H1 (cell line): ENCODE data around the gene EPB41L1. TPM values are rescaled to one million over a fixed set of nuclear protein-coding genes. Genes with fewer than 3 reads are reported as not detected.

Experiments used
- CTCF ChIA-PET: fragments of 300-600 bp; sonication (Branson Sonifier 250); formaldehyde crosslinking; loops from one replicate; lab custom pipeline; 2021; ENCODE audit not compliant: partially characterized antibody; lab: Charles Lee
- POLR2A ChIA-PET: fragments of 300-600 bp; sonication (Branson Sonifier 250); formaldehyde crosslinking; loops from one replicate; lab custom pipeline; 2021; ENCODE audit warnings: inconsistent platforms; ENCODE audit not compliant: partially characterized antibody; lab: Charles Lee
- DNase-seq, 2 experiments: peaks; one replicate each; pipeline versions ENCODE4 v3.0.0 to v3.0.0-alpha.2; 2010 to 2022; ENCODE audit warnings: low spot score in 2 of 2, low read depth in 1 of 2, mixed read lengths in 1 of 2
- FAIRE-seq: peaks from 2 replicates; lab custom pipeline; 2011; peaks lifted over from hg19 to GRCh38; lab: Jason Lieb, UNC
- H2AFZ ChIP-seq: 2 replicates; pipeline ENCODE4 v1.8.1; 2012; ENCODE audit warnings: low read length, inconsistent platforms
- H2AK5ac ChIP-seq: 2 replicates; pipeline ENCODE4 v1.6.1; 2013; ENCODE audit warnings: low read depth, low read length
- H2BK120ac ChIP-seq: replicated peaks from 2 replicates; pipeline ENCODE3; 2013; ENCODE audit warnings: low read depth, low read length, inconsistent platforms
- H2BK12ac ChIP-seq: 2 replicates; pipeline ENCODE4 v1.6.1; 2013; ENCODE audit warnings: low read depth, low read length
- H2BK15ac ChIP-seq: 2 replicates; pipeline ENCODE4 v1.6.1; 2013; ENCODE audit warnings: low read length
- H2BK20ac ChIP-seq: 2 replicates; pipeline ENCODE4 v1.6.1; 2013; ENCODE audit warnings: low read length
- H2BK5ac ChIP-seq: 2 replicates; pipeline ENCODE4 v1.6.1; 2013; ENCODE audit warnings: low read depth, low read length
- H3K14ac ChIP-seq: 2 replicates; pipeline ENCODE4 v1.6.1; 2013; ENCODE audit warnings: inconsistent platforms; ENCODE audit not compliant: insufficient read length
- H3K18ac ChIP-seq: 2 replicates; pipeline ENCODE4 v1.6.1; 2013; ENCODE audit warnings: low read length; ENCODE audit errors: extremely low read depth
- H3K23ac ChIP-seq: 2 replicates; pipeline ENCODE4 v1.6.1; 2013; ENCODE audit warnings: inconsistent platforms; ENCODE audit not compliant: insufficient read length
- H3K23me2 ChIP-seq: 2 replicates; pipeline ENCODE4 v1.6.1; 2013; ENCODE audit warnings: low read depth, low read length
- H3K27ac ChIP-seq: 2 replicates; pipeline ENCODE4 v1.6.1; 2011; ENCODE audit warnings: low read depth, low read length, inconsistent platforms
- H3K27me3 ChIP-seq, 4 experiments: replicated peaks in 1 of 4; 1 replicate in 1 of 4; 2 replicates in 3 of 4; pipeline versions ENCODE4 v1.6.1 to v1.8.1; 2011 to 2013; ENCODE audit warnings: low read length in 3 of 4, mild to moderate bottlenecking in 3 of 4, inconsistent platforms in 2 of 4, mixed read lengths in 2 of 4, moderate library complexity in 1 of 4; ENCODE audit not compliant: control insufficient read depth in 3 of 4, insufficient read depth in 3 of 4; ENCODE audit errors: extremely low read depth in 1 of 4
- H3K36me3 ChIP-seq, 4 experiments: 2 replicates each; pipeline versions ENCODE4 v1.6.1 to v1.8.1; 2011 to 2013; ENCODE audit warnings: mild to moderate bottlenecking in 4 of 4, low read length in 3 of 4, moderate library complexity in 2 of 4, control low read depth in 1 of 4, inconsistent platforms in 1 of 4; ENCODE audit not compliant: insufficient read depth in 4 of 4, control insufficient read depth in 2 of 4
- H3K4ac ChIP-seq: replicated peaks from 2 replicates; pipeline ENCODE3; 2013; ENCODE audit warnings: low read length, low read depth, mixed read lengths, inconsistent platforms; ENCODE audit not compliant: insufficient read length
- H3K4me1 ChIP-seq, 4 experiments: replicated peaks in 1 of 4; 1 replicate in 1 of 4; 2 replicates in 3 of 4; pipeline versions ENCODE4 v1.6.1 to v1.8.1; 2011 to 2013; ENCODE audit warnings: low read length in 3 of 4, inconsistent platforms in 2 of 4, mixed read lengths in 1 of 4; ENCODE audit not compliant: insufficient read depth in 4 of 4, control insufficient read depth in 3 of 4
- H3K4me2 ChIP-seq, 2 experiments: 2 replicates each; pipeline versions ENCODE4 v1.6.1 to v1.8.1; 2011 to 2013; ENCODE audit warnings: low read depth in 2 of 2, low read length in 2 of 2, control low read depth in 1 of 2, inconsistent platforms in 1 of 2, mild to moderate bottlenecking in 1 of 2; ENCODE audit not compliant: insufficient read depth in 1 of 2
- H3K4me3 ChIP-seq, 4 experiments: fragments of 200-600, 300-600 bp in 1 of 4; sonication (generic), shearing (Covaris generic), sonication (Bioruptor Twin) in 1 of 4; 2 replicates each; pipeline versions ENCODE4 v1.5.1 to v1.8.1; 2011 to 2016; ENCODE audit warnings: low read length in 4 of 4, low read depth in 3 of 4, control low read depth in 2 of 4, inconsistent platforms in 2 of 4, mild to moderate bottlenecking in 2 of 4, mixed read lengths in 1 of 4, moderate library complexity in 1 of 4; ENCODE audit not compliant: insufficient read depth in 2 of 4; ENCODE audit errors: extremely low read depth in 1 of 4
- H3K56ac ChIP-seq: replicated peaks from 2 replicates; pipeline ENCODE3; 2013; ENCODE audit warnings: low read depth, mild to moderate bottlenecking, mixed read lengths, low read length, inconsistent platforms; ENCODE audit not compliant: insufficient read length
- H3K79me1 ChIP-seq: 2 replicates; pipeline ENCODE4 v1.6.1; 2013; ENCODE audit warnings: low read depth, low read length, control low read depth
- H3K79me2 ChIP-seq, 2 experiments: 2 replicates each; pipeline versions ENCODE4 v1.6.1 to v1.8.1; 2012 to 2013; ENCODE audit warnings: low read length in 2 of 2, mild to moderate bottlenecking in 2 of 2, inconsistent platforms in 1 of 2; ENCODE audit not compliant: insufficient read depth in 2 of 2, control insufficient read depth in 1 of 2
- H3K9ac ChIP-seq, 4 experiments: replicated peaks in 1 of 4; 1 replicate in 1 of 4; 2 replicates in 3 of 4; pipeline versions ENCODE4 v1.6.1 to v1.8.1; 2011 to 2013; ENCODE audit warnings: low read depth in 3 of 4, low read length in 3 of 4, control low read depth in 2 of 4, mild to moderate bottlenecking in 2 of 4, moderate library complexity in 2 of 4, inconsistent platforms in 1 of 4; ENCODE audit errors: extremely low read depth in 1 of 4
- H3K9me3 ChIP-seq, 2 experiments: 2 replicates each; pipeline versions ENCODE4 v1.6.1 to v1.8.1; 2012 to 2013; ENCODE audit warnings: mild to moderate bottlenecking in 2 of 2, moderate library complexity in 2 of 2, control low read depth in 1 of 2, inconsistent platforms in 1 of 2, low read depth in 1 of 2, low read length in 1 of 2, mixed read lengths in 1 of 2; ENCODE audit not compliant: insufficient read depth in 2 of 2
- H4K20me1 ChIP-seq, 2 experiments: replicated peaks in 1 of 2; 2 replicates each; pipeline versions ENCODE3 to v1.8.1; 2011 to 2013; ENCODE audit warnings: inconsistent platforms in 2 of 2, low read length in 2 of 2, mild to moderate bottlenecking in 1 of 2; ENCODE audit not compliant: insufficient read depth in 2 of 2, control insufficient read depth in 1 of 2
- H4K5ac ChIP-seq: 2 replicates; pipeline ENCODE4 v1.6.1; 2013; ENCODE audit warnings: low read length, low read depth, mixed read lengths, inconsistent platforms; ENCODE audit not compliant: insufficient read length
- H4K8ac ChIP-seq: 2 replicates; pipeline ENCODE4 v1.8.0; 2013; ENCODE audit warnings: mild to moderate bottlenecking, moderate library complexity, low read length, inconsistent platforms; ENCODE audit not compliant: insufficient read depth; ENCODE audit errors: extremely low read depth
- H4K91ac ChIP-seq: replicated peaks from 2 replicates; pipeline ENCODE3; 2013; ENCODE audit warnings: low read length, mixed read lengths, inconsistent platforms; ENCODE audit not compliant: insufficient read length
- POLR2A ChIP-seq, 2 experiments: IDR thresholded peaks; 1 replicate in 1 of 2; 2 replicates in 1 of 2; pipeline ENCODE4 v1.6.1; 2011; ENCODE audit warnings: low read depth in 2 of 2, low read length in 2 of 2, mild to moderate bottlenecking in 2 of 2; ENCODE audit errors: control extremely low read depth in 1 of 2
- RAD21 ChIP-seq, 2 experiments: IDR thresholded peaks in 1 of 2; conservative IDR thresholded peaks in 1 of 2; 2 replicates each; pipeline ENCODE4 v1.6.1; 2011; ENCODE audit warnings: low read depth in 2 of 2, low read length in 2 of 2, improper control_type of control experiment in 1 of 2, inconsistent platforms in 1 of 2, mild to moderate bottlenecking in 1 of 2, moderate library complexity in 1 of 2
- WGBS, 2 experiments: shearing (Covaris generic) in 1 of 2; methylation state at CpG; one replicate each; pipeline versions ENCODE4 v1.1.6 to v1.1.7; 2013 to 2015; ENCODE audit warnings: low lambda C conversion rate in 2 of 2, mixed read lengths in 2 of 2, inconsistent platforms in 1 of 2, low coverage in 1 of 2, missing lambda C conversion rate in 1 of 2; ENCODE audit not compliant: insufficient replicate concordance in 2 of 2, insufficient coverage in 1 of 2, insufficient read length in 1 of 2; ENCODE audit errors: extremely low coverage in 1 of 2, missing lambda C conversion rate in 1 of 2; 5-methylcytosine and 5-hydroxymethylcytosine counted together
- polyA plus RNA-seq, 7 experiments: library from polyadenylated mRNA; depleted of rRNA in 3 of 7; stranded (reverse) in 5 of 7; unstranded in 2 of 7; fragments of >200 nt in 5 of 7; fragments of 200-250 nt in 2 of 7; gene quantifications; 1 replicate in 5 of 7; 2 replicates in 1 of 7; 4 replicates in 1 of 7; pipeline versions ENCODE4 v1.2.1 to v1.2.3, GENCODE V29; 2011 to 2013; ENCODE audit warnings: missing spikeins in 2 of 7, mixed read lengths in 2 of 7
- total RNA-seq: library from RNA; stranded (reverse); fragmentation: NEBNext Ultra II Directional; extraction: Animal tissue kit (Norgen Biotek cat#: 25700); gene quantifications from 2 replicates; pipeline ENCODE4 v1.2.1, GENCODE V29; 2021
- TF ChIP-seq, protein P1 (sequence below), 3 experiments: IDR thresholded peaks; 1 replicate in 2 of 3; 2 replicates in 1 of 3; pipeline versions ENCODE4 v1.5.1 to v1.6.1; 2011; ENCODE audit warnings: low read length in 3 of 3, mild to moderate bottlenecking in 3 of 3, inconsistent platforms in 2 of 3, low read depth in 1 of 3, moderate library complexity in 1 of 3; ENCODE audit not compliant: insufficient read depth in 1 of 3; ENCODE audit errors: control extremely low read depth in 1 of 3

EPB41L1 gene
- total and polyA plus RNA-seq, 2 of the 8 experiments (the other 6 are each of a cell fraction or from before 2014, with no cell fraction given): 14.8 to 36.0 TPM

DNA sequence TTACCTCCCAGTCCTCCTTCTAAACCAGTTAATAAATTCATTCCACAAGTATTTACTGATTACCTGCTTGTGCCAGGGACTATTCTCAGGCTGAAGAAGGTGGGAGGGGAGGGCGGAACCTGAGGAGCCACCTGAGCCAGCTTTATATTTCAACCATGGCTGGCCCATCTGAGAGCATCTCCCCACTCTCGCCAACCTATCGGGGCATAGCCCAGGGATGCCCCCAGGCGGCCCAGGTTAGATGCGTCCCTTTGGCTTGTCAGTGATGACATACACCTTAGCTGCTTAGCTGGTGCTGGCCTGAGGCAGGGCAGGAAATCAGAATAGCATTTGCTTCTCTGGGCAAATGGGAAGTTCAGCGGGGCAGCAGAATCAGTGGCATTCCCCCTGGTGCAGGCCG lies 76.8 kb downstream of the EPB41L1 start:
- Histone ChIP-seq H3K27ac (no peak overlapping the region), H3K56ac (no peak overlapping the region), H2BK12ac (no peak overlapping the region), H3K36me3 (no peaks in the 10 kb centered on the region; a peak in 1 of 8 replicates), H2BK20ac (no peak overlapping the region), H3K79me1 (no peaks in the 10 kb centered on the region), H3K23me2 (peaks cover 2% of the 10 kb centered on the region), H2AK5ac (no peak overlapping the region), H4K91ac (no peak overlapping the region), H2BK15ac (no peak overlapping the region), H3K18ac (no peak overlapping the region), H4K20me1 (no peaks in the 10 kb centered on the region), H3K79me2 (no peaks in the 10 kb centered on the region), H3K4me1 (peaks cover 0 to 2% (median 0%) of the 10 kb centered on the region in 4 experiments; a peak in 3 of 7 replicates), H3K14ac (no peak overlapping the region), H3K23ac (no peak overlapping the region), H4K8ac (no peak overlapping the region; the same call in 1 of the 2 replicates), H4K5ac (no peak overlapping the region), H2BK120ac (no peak overlapping the region), H2AFZ (no peak overlapping the region), H3K4ac (no peak overlapping the region), H3K4me2 (no peak overlapping the region)
- WGBS, 2 experiments: 79% methylated on average over 7 of the region's 7 CpGs; no CpG with 5 or more reads in 1 of the 2 experiments
- CTCF ChIA-PET: interaction anchor here (0.6 to 2.6 kb wide), 14 partner anchors 8 to 277 kb away, joined by 3 to 15 read pairs (median 4); partner anchors contain the start of gene SCAND1
- TF ChIP-seq RAD21 (IDR thresholded peaks at IDR 0.05 in 1 of 2, conservative IDR thresholded peaks at IDR 0.05 in 1 of 2; ENCODE audit: low read depth in 2 of 2, low read length in 2 of 2) (peak in 1 of 2 experiments; percentile 47; a peak in 2 of 4 replicates), POLR2A (IDR thresholded peaks at IDR 0.05; ENCODE audit: control extremely low read depth in 1 of 2, low read depth in 2 of 2, low read length in 2 of 2) (no peak)
- TF ChIP-seq, protein P1, sequence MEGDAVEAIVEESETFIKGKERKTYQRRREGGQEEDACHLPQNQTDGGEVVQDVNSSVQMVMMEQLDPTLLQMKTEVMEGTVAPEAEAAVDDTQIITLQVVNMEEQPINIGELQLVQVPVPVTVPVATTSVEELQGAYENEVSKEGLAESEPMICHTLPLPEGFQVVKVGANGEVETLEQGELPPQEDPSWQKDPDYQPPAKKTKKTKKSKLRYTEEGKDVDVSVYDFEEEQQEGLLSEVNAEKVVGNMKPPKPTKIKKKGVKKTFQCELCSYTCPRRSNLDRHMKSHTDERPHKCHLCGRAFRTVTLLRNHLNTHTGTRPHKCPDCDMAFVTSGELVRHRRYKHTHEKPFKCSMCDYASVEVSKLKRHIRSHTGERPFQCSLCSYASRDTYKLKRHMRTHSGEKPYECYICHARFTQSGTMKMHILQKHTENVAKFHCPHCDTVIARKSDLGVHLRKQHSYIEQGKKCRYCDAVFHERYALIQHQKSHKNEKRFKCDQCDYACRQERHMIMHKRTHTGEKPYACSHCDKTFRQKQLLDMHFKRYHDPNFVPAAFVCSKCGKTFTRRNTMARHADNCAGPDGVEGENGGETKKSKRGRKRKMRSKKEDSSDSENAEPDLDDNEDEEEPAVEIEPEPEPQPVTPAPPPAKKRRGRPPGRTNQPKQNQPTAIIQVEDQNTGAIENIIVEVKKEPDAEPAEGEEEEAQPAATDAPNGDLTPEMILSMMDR (IDR thresholded peaks at IDR 0.05; ENCODE audit: control extremely low read depth in 1 of 3, insufficient read depth in 1 of 3, low read depth in 1 of 3, low read length in 3 of 3): peak; percentile 26 to 35 (median 27)
- TF ChIP-seq, all 59 proteins: peak for 2
- H3K9ac ChIP-seq: no peak overlapping the region
- POLR2A ChIA-PET: interaction anchor here (0.7 to 2.0 kb wide), 4 partner anchors 11 to 42 kb away, joined by 3 to 5 read pairs (median 4); no protein-coding TSS in a partner anchor
- H3K9me3 ChIP-seq: no peaks in the 10 kb centered on the region
- no peak overlapping the region for H2BK5ac ChIP-seq
- no peaks in the 10 kb centered on the region for H3K27me3 ChIP-seq
- H3K4me3 ChIP-seq: no peak overlapping the region
- no peak for DNase-seq
- FAIRE-seq: no peak
